HUES64 (cell line): ENCODE results near the gene RBMS3.

Experiments used
- H3K27ac ChIP-seq: 2 replicates; pipeline ENCODE4 v1.7.0; 2013; ENCODE audit warnings: low read depth, low read length, inconsistent platforms
- H3K27me3 ChIP-seq: 2 replicates; pipeline ENCODE4 v1.6.1; 2013; ENCODE audit warnings: mild to moderate bottlenecking, low read length; ENCODE audit not compliant: insufficient read depth
- H3K36me3 ChIP-seq: 2 replicates; pipeline ENCODE4 v1.6.1; 2013; ENCODE audit warnings: mild to moderate bottlenecking, low read length; ENCODE audit not compliant: insufficient read depth
- H3K4me1 ChIP-seq: 2 replicates; pipeline ENCODE4 v1.6.1; 2013; ENCODE audit warnings: mild to moderate bottlenecking, low read length, moderate library complexity; ENCODE audit not compliant: insufficient read depth
- H3K4me3 ChIP-seq: 2 replicates; pipeline ENCODE4 v1.5.1; 2013; ENCODE audit warnings: mild to moderate bottlenecking, low read length, moderate library complexity
- H3K9ac ChIP-seq: 2 replicates; pipeline ENCODE4 v1.6.1; 2013; ENCODE audit warnings: mild to moderate bottlenecking, low read depth, low read length
- H3K9me3 ChIP-seq: 2 replicates; pipeline ENCODE4 v1.6.1; 2013; ENCODE audit warnings: low read depth, low read length; ENCODE audit not compliant: insufficient read depth
- WGBS: fragments of 150-250, 120-280 bp; methylation state at CpG from one replicate; pipeline ENCODE4 v1.1.7; 2013; ENCODE audit warnings: missing lambda C conversion rate; 5-methylcytosine and 5-hydroxymethylcytosine counted together

RBMS3 gene

DNA sequence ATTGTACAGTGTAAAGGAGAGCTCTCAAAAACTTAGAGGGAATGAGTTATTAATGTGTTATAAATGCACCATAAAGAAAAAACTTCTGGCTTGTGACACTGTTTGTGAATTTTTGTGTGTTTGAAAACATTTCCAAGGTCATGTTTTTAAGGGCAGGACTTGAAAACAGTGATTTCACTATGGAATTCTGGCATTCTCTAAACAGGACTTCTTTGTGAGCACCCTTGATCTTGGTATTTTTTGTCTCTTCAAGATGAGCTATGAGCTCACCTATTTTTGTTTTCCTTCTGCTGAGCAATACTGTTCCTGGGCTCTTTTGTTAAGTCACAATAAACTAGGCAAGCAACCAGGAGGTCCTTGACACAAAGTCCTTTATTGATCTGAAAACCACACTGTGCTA, 284.4 kb downstream of the RBMS3 start:
- no peaks in the 10 kb centered on the region for H3K27me3 ChIP-seq
- H3K9ac ChIP-seq, result no peak overlapping the region
- no peaks in the 10 kb centered on the region for H3K36me3 ChIP-seq
- no peak overlapping the region for H3K4me3 ChIP-seq
- 0 out of 2 replicates have a peak, but pooled peaks cover 4% of the 10 kb centered on the region for H3K4me1 ChIP-seq
- H3K27ac ChIP-seq, result no peak overlapping the region
- H3K9me3 ChIP-seq, result no peaks in the 10 kb centered on the region

DNA sequence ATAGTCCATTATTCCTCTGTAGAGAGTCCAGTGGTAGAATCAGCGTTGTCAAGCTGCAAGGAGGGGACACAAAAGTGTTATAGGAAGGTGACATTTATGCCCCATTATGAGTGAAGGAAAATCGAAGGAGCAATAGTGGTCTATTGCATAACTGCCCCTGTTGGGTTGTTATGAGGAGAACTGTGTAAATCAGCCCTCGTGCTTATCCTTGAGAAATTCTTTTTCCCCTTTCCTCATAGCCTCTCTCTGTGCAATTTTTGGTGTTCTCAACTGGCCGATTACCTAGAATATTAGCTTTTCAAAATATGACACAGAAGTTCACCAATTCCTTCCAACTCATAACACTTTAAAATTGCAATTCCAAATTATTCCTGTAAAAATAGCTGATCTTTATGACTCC, 286.6 kb downstream of the RBMS3 start:
- WGBS, result 83% methylated on average over 4 of the region's 4 CpGs
- 0 out of 2 replicates have a peak, but pooled peaks cover 4% of the 10 kb centered on the region for H3K4me1 ChIP-seq
- no peaks in the 10 kb centered on the region for H3K27me3 ChIP-seq
- no peaks in the 10 kb centered on the region for H3K36me3 ChIP-seq
- H3K9ac ChIP-seq, result no peak overlapping the region
- H3K27ac ChIP-seq, result no peak overlapping the region
- H3K9me3 ChIP-seq, result no peaks in the 10 kb centered on the region
- H3K4me3 ChIP-seq, result no peak overlapping the region

DNA sequence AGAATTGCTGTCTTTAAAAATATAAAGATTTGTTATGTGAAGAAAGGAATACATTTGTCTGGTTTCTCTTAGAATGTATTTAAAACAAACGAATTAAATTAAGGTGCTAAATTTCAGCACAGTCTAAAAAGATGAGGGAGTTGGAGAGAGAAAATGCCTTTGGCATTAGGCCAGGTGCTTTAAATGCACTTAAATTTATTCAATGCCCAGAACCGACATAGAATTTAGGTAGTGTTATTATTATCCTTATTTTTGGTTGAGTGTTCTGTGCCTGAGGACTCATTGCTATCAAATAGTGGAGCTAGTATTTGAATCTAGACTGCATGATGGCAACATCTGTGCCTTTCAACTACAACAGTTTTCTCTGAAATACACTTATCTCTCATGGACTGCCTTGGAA, 287.5 kb downstream of the RBMS3 start:
- WGBS, result 100% methylated on average over 2 of the region's 2 CpGs

DNA sequence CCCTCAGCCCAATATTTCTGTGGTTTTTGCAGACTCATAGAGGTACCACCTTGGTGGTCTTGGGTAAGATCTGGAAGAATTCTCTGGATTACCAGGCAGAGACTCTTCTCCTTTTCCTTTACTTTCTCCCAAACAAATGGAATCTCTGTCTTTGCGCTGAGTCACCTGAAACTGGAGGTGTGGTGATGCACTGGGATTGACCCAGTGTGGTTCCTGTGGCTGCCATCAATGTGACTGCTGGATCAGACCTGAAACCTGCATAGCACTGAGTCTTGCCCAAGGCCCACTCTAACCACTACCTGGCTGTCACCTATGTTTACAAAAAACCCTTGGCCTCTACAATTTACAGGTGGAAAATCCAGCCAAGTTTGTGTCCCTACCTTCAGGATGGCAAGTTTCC, 295.3 kb downstream of the RBMS3 start:
- H3K4me1 ChIP-seq, result no peaks in the 10 kb centered on the region
- H3K27me3 ChIP-seq, result no peaks in the 10 kb centered on the region
- no peaks in the 10 kb centered on the region for H3K36me3 ChIP-seq
- H3K9me3 ChIP-seq, result no peaks in the 10 kb centered on the region
- H3K9ac ChIP-seq, result no peak overlapping the region
- WGBS, result 94% methylated on average over 1 of the region's 1 CpG
- H3K27ac ChIP-seq, result no peak overlapping the region
- H3K4me3 ChIP-seq, result no peak overlapping the region

More for the DNA sequence above, 287.5 kb downstream of the RBMS3 start:
- H3K4me1 ChIP-seq, result 0 out of 2 replicates have a peak, but pooled peaks cover 4% of the 10 kb centered on the region
- H3K36me3 ChIP-seq, result no peaks in the 10 kb centered on the region
- no peak overlapping the region for H3K4me3 ChIP-seq
- no peaks in the 10 kb centered on the region for H3K27me3 ChIP-seq
- no peak overlapping the region for H3K27ac ChIP-seq
- no peak overlapping the region for H3K9ac ChIP-seq
- no peaks in the 10 kb centered on the region for H3K9me3 ChIP-seq

DNA sequence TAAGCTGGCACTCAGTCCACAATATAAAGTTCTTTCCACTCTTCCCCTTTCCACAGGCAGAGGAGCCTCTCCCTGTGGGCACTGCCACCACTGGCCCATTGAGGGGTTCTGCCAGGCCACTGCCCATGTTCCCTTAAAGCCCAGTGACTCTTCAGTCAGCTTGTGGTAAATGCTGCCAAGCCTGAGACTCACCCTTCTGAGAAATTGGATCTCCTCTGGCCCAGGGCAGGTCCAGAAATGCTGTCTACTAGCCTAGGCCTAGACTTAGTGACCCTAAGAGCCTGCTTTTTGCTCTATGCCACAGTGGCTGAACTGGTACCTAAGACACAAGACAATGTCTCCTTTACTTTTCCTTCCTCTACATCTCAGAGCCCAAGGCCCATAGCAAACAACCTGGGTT, 295.8 kb downstream of the RBMS3 start:
- H3K36me3 ChIP-seq, result no peaks in the 10 kb centered on the region
- H3K9me3 ChIP-seq, result no peaks in the 10 kb centered on the region
- no peaks in the 10 kb centered on the region for H3K4me1 ChIP-seq
- H3K4me3 ChIP-seq, result no peak overlapping the region
- H3K27me3 ChIP-seq, result no peaks in the 10 kb centered on the region
- H3K27ac ChIP-seq, result no peak overlapping the region
- no peak overlapping the region for H3K9ac ChIP-seq

DNA sequence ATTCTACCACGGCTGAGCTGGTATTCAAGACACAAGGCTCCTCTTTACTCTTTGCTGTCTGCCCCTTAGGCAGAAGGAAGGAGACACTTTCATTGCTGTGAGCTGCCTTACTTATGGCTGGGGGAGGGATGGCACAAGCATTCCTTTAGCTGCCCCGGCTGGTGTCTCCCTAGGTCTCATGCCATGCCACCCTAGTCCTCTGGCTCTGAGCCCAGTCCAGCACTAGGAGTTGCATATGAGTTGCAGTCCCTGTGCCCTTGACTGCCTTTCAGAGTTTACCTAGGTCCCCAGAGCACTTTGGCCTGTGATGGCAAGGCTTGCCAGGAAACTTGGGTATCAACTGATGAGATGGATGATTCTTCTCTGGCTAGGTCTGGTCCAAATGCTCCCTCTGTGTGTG, 296.4 kb downstream of the RBMS3 start:
- Histone ChIP-seq H3K9ac (no peak overlapping the region), H3K36me3 (no peaks in the 10 kb centered on the region), H3K27me3 (no peaks in the 10 kb centered on the region), H3K27ac (no peak overlapping the region), H3K9me3 (no peaks in the 10 kb centered on the region), H3K4me1 (0 out of 2 replicates have a peak, but pooled peaks cover under 1% of the 10 kb centered on the region), H3K4me3 (no peak overlapping the region)
- 97% methylated on average over 2 of the region's 2 CpGs for WGBS

DNA sequence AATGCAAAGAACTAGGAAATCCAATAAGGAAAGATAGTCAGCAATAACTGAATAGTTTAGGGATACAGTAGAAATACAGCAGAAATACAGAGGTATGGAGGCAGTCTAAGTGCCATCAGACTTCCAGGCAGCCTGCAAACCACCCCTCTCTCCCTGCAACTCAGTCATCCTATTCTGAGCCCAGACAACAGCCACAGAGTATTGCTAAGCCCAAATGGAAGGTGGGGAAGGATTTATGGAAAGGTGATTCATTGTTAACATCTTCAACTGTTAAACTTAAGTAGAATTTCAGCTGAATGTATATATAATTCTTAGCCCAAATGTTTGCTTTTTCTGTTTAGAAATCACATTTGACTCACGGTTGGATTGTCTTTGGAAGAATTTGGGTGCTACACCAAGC, 300.4 kb downstream of the RBMS3 start:
- H3K9me3 ChIP-seq, result no peaks in the 10 kb centered on the region
- WGBS, result 93% methylated on average over 1 of the region's 1 CpG
- H3K36me3 ChIP-seq, result no peaks in the 10 kb centered on the region
- no peak overlapping the region for H3K9ac ChIP-seq
- no peak overlapping the region for H3K27ac ChIP-seq
- 0 out of 2 replicates have a peak, but pooled peaks cover 4% of the 10 kb centered on the region for H3K4me1 ChIP-seq
- H3K27me3 ChIP-seq, result no peaks in the 10 kb centered on the region
- no peak overlapping the region for H3K4me3 ChIP-seq

DNA sequence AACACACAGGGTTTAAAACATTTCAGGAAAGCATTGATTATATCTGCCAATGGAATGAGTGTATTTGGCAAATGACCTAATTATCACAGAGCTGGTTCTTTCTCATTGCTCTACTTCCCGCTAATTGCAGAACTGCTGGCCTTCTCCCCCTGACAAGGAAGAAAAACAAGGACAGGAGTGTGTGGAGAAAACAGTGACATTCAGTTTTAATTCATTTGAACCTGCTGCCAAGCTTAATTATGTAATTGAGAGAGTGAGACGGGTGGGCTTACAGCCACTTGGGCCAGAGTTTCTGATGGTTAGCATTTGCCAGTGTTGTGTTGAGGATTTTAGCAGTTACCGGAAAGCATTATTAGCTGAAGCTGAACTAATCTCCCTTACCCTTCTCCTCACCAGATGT, 301.4 kb downstream of the RBMS3 start:
- WGBS, result 90% methylated on average over 2 of the region's 3 CpGs
- Histone ChIP-seq H3K4me1 (0 out of 2 replicates have a peak, but pooled peaks cover 4% of the 10 kb centered on the region), H3K27me3 (no peaks in the 10 kb centered on the region), H3K9me3 (no peaks in the 10 kb centered on the region), H3K4me3 (no peak overlapping the region), H3K27ac (no peak overlapping the region), H3K9ac (no peak overlapping the region), H3K36me3 (no peaks in the 10 kb centered on the region)

DNA sequence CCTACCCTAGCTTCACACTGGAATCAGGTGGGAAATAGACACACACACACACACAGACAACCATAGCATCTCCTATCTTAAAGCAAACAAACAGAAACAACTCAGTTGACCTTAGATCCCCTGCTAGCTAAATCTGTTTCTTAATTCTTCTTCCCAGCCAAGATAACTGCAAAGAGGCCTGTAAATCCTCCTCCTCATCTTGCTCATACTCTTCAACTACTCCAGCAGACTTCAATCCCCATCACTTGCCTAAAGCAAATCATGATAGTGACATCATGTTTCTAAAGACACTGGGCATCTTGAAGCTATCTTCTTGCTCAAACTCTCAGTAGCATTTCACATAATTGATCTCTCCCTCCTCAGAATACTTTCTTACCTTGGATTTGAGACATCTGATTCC, 303.0 kb downstream of the RBMS3 start:
- no peak overlapping the region for H3K4me3 ChIP-seq
- no peak overlapping the region for H3K9ac ChIP-seq
- H3K27ac ChIP-seq, result no peak overlapping the region
- H3K4me1 ChIP-seq, result 0 out of 2 replicates have a peak, but pooled peaks cover 4% of the 10 kb centered on the region
- no peaks in the 10 kb centered on the region for H3K9me3 ChIP-seq
- H3K36me3 ChIP-seq, result no peaks in the 10 kb centered on the region
- H3K27me3 ChIP-seq, result no peaks in the 10 kb centered on the region

DNA sequence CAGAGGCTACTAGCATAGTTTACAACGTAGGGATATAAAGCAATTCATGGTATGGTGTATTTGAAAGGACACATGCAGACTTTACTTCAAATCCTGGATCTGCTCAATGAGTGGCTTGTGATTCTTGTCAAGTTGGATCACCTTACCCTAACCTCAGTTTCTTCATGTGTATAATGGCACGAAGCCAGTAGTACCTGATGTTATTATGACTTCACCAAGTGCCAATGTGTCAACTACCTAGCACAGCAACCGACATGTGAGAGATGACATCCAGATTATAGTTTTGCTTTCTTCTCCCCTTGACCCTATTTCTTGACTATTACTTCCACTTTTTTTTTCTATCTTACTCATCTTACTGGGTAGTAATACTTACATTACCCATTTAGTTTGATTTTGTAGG, 304.5 kb downstream of the RBMS3 start:
- H3K9ac ChIP-seq, result no peak overlapping the region
- H3K36me3 ChIP-seq, result no peaks in the 10 kb centered on the region
- H3K9me3 ChIP-seq, result no peaks in the 10 kb centered on the region
- WGBS, result 94% methylated on average over 3 of the region's 3 CpGs
- H3K4me3 ChIP-seq, result no peak overlapping the region
- H3K27ac ChIP-seq, result no peak overlapping the region
- 0 out of 2 replicates have a peak, but pooled peaks cover 4% of the 10 kb centered on the region for H3K4me1 ChIP-seq
- H3K27me3 ChIP-seq, result no peaks in the 10 kb centered on the region

DNA sequence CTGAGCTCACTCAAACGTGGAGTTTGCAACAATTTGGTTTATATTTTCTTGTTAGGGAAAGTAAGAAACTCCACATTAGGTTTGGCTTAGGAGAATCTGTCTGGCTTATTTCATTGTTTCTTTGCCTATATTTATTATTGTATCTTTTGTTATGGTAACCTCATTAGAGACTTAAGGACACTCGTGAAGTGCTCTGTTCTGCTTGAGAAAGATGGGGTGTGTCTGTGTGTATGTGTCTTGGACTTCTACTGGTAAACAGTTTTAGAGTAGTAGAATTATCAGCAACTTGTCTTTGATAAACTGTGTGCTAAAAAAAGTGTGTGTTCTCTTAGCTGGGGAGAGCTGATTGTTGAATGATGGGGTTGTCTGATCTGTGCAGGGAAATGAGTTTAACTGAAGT, 306.5 kb downstream of the RBMS3 start:
- no peaks in the 10 kb centered on the region for H3K36me3 ChIP-seq
- H3K4me1 ChIP-seq, result 0 out of 2 replicates have a peak, but pooled peaks cover 2% of the 10 kb centered on the region
- WGBS, result 92% methylated on average over 2 of the region's 2 CpGs
- no peaks in the 10 kb centered on the region for H3K27me3 ChIP-seq
- H3K9me3 ChIP-seq, result no peaks in the 10 kb centered on the region
- no peak overlapping the region for H3K9ac ChIP-seq
- H3K4me3 ChIP-seq, result no peak overlapping the region
- no peak overlapping the region for H3K27ac ChIP-seq

DNA sequence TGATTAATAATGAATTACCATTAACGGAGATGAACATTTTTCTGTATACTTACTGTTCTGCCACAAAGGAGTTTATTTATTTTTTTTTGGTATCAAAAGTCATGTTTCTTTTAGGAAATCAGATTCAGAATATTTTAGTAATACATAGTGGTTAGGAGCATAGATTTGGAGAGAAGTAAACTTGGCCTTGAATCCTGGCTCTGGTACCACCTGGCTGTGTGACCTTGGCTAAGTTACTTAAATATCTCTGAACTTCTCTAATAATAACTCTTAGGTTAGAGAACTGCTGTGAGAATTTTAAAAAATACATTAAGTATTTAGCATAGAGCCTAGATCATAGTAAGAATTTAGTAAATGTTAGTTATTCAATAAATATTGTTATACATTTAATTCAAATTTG, 309.1 kb downstream of the RBMS3 start:
- no peak overlapping the region for H3K27ac ChIP-seq
- no peaks in the 10 kb centered on the region for H3K27me3 ChIP-seq
- 100% methylated on average over 1 of the region's 1 CpG for WGBS
- no peak overlapping the region for H3K9ac ChIP-seq
- H3K4me3 ChIP-seq, result no peak overlapping the region
- H3K36me3 ChIP-seq, result no peaks in the 10 kb centered on the region
- no peaks in the 10 kb centered on the region for H3K4me1 ChIP-seq
- H3K9me3 ChIP-seq, result no peaks in the 10 kb centered on the region
